Stimulated activated CD8-positive, alpha-beta memory T cell treated with anti-CD3 and anti-CD28 coated beads, Interleukin-4, amount 100 ng/mL, for 48 hours (primary cell): ENCODE results near the gene PDE6D.
"Not testable (repeated sequence)": the region's sequence is repeated elsewhere in the genome, so short reads cannot be mapped to it uniquely, and the experiment has no call there.

ENCODE experiments used
- DNase-seq: peaks from one replicate; pipeline ENCODE4 v3.0.0-alpha.2; 2020

The PDE6D gene

GRCh38 chr2:231718799-231719198, 62.3 kb downstream of the PDE6D start:
- DNase-seq, result no peak

DNA sequence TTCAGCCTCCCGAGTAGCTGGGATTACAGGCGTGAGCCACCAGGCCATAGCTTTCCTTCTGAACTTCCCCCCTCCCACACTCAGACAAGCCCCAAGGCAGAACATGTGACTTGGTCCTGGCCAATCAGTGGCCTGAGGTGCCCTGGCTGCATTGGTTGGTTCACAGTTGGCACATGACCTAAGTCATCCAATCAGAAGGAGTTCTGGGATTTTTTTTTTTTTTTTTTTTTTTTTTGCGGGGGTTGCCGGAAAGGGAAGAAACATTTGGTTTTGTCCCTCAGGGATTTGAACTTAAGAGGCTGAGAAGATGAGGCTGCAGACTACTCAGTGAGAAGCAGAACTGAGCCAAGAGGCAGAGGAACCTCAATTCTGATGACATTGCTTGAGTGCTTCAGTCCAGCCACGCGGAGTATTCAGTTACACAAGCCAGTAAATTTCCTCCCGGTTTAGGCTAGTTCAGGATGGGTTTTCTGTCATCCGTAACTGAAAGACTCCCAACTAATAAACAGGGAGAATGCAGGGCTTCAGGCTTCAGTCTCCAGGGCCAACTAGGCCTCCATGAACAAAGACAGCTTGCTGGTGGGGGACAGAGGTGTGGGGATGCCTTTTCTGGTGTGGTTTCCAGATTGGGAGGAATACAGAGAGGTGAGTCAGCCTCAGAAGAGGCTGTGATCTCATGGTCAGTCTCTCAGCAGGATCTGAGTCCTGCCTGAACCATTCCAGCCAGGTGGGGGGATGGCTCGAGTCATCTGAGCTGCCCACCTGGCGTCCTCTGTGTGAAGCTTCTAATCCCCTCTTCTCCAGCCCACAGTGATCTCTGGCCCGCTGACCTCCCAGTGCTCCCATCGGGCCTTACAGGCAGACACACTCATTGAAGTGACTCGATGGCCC, 63.6 kb downstream of the PDE6D start:
- DNase-seq, result peak; percentile 56

DNA sequence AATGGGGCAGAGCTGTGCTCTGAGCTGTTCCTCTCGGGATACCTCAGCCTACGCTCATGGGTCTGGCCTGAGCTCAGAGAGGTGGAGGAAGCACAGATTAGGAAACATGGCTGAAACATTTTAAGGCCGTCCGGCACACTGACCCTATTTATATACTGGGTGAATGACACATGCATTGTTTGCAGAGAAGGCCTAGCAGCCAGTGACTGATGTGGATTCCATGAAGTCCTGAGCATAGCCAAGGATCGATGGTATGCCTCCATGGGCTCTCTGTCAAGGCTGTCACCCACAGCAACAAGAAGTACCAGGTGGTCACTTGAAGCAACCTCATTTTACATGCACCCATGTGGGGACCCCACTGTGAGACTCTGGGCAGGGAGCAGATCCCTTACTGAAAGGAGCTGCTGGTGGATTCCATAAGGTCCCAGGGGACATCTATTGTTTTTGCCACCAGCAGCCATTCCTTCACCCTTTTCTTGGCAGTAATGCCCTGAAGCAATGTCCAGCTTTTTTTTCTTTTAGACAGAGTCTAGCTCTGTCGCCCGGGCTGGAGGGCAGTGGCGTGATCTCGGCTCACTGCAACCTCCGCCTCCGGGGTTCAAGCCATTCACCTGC, 64.3 kb downstream of the PDE6D start:
- no peak for DNase-seq

GRCh38 chr2:231715988-231716616, 65.0 kb downstream of the PDE6D start:
- no peak for DNase-seq

- DNase-seq, result no peak
Measured at GRCh38 chr2:231715499-231715837, 65.6 kb downstream of the PDE6D start.

DNA sequence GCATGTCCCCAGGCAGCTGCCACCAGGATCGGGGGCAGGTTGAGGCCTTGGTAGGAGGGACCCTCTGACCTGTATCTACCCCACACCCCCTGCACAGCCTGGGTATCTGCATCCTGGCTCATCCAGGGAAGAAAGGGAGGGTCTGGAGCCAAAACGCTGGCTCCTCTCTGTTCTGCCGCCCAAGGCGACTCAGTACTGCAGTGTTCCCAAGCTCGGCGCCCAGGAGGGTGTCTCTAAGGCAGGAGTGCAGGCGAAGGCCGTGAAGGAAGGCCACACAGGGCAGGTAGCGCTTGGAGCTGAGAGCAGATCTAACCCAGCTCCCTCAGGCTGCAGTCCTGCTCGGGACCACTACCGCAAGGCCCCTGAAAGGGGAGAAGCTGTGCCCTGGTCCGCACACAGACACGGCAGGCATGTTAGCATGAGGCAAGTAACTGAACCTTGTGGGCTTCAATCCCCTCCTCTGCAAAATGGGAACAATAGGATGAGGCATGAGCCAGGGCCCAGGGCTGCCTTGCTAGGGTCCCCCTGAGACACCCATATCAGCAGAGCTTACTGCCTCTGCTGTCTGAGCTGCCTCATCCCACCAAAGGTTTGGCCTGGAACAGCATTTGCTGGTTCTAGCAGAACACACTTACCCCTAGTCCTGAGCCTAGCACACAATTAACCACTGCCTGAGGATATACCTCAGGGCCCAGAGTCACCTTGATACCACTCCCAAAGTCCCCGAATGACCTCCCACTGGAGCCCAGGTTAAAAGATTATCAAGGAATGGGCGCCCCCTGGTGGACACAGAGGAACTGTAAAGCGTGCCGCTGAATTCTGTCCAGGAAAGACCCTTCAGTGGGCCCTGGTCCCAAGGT, 66.2 kb downstream of the PDE6D start:
- peak; percentile 95 for DNase-seq

- peak; percentile 96 for DNase-seq
Measured at GRCh38 chr2:231713730-231714638, 67.1 kb downstream of the PDE6D start.

- not testable (repeated sequence) for DNase-seq
Measured at GRCh38 chr2:231713406-231713729, 67.7 kb downstream of the PDE6D start.

DNA sequence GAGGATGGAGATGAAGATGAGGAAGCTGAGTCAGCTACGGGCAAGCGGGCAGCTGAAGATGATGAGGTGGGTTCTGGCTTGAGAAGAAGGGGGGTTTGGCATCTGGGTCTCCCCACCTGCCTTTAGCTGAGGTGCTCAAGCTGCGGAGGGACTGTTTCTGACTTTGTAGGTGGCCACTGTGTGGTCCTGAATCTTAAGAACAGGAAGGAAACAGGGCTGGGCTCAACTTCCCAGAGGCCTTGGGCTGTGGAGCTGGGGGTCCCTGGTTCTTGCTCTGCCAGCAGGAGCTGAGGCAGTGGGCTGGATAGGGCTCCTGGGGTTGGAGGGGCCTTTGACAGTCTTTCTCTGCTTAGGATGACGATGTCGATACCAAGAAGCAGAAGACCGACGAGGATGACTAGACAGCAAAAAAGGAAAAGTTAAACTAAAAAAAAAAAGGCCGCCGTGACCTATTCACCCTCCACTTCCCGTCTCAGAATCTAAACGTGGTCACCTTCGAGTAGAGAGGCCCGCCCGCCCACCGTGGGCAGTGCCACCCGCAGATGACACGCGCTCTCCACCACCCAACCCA, 68.5 kb downstream of the PDE6D start:
- peak; percentile 68 for DNase-seq

DNA sequence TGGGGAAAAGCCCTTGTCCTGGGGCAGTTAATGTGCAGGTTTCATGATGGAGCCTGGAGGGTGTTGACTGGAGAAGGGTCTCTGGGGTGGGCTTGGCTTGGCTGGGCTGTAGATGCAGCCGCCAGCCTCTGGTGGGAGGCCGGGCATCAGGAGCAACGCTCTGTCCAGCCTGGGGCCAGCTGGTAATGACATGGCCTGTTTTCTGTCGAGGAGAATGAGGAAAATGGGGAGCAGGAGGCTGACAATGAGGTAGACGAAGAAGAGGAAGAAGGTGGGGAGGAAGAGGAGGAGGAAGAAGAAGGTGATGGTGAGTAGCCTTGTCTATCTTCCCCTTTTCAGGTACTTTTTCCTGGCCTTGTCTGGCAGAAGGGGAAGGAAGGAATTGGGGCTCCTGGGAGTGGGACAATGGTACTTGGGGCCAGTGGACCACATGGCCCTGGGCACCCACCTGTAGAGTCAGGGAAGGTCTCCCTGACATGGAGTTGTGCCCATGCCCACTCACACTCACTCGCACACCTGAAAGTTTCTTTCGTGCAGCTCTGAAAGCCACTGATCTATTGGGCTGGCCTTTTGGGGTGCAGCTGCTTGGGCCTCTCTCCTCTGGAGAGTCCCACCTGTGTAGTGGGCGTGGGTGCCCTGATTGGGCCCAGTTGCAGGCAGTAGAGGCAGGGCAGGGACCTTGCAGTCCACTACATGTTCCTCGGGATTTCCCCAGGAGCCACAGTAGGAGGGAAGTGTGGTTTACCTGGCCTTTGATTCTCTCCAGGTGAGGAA, 69.2 kb downstream of the PDE6D start:
- no peak for DNase-seq

DNA sequence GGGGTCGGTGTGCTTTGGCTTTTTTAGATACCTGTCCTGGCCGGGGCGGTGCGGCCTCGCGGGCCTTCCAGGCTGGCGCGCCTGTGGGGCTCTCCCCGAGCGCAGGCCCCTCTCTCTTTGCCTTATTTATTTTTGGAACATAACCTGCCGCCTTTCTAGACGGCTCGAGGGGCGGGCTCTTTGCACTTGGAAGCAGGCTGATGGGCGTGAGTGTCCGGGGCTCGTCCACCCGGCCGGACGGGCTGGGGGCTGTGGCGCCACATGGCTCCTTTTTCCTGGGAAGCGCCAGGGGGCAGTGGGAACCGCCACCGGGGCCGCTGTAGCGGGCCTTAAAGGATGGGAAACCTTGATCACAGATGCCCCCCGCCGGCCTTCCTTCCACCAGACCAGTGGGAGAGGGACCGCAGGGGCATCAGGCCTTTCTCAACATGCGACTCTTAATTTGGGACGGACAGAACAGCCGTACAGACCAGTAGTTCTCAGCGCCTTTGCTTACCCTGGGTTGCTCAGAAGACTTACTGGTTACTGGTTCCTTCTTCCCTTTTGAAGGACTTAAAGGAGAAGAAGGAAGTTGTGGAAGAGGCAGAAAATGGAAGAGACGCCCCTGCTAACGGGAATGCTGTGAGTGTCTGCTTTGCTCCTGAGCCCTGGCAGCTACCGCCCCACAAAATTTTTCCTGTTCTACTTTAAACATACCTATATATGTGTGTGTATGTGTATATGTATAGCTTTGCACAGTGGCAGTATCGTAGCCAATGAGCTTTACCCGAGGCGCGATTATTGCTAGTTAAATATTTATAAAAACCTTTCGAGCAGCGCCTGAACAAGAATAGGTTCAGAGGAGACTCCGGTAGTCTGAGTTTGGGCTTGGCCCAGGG, 70.0 kb downstream of the PDE6D start:
- DNase-seq, result no peak

- peak; percentile 91 for DNase-seq
Measured at GRCh38 chr2:231709981-231710798, 70.9 kb downstream of the PDE6D start.

DNA sequence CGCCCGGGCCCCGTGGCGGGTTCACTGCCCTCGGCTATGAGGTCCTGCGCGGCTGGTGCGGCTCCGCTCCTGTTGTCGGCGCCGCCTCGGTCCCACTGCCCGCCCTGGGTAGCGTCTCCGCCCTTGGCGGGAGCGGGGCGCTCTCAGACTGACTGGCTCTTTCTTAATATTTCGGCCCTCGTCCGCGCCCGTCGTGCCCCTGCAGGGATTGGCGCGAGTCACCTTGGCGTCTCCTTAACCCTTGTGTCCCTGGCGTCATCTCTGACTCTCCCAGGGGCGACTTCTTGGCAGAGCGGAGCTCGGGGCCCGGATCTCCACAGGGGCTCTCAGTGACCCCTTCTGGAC, 71.5 kb downstream of the PDE6D start:
- DNase-seq, result peak; percentile 59

- peak; percentile 61 for DNase-seq
Measured at GRCh38 chr2:231708773-231709635, 72.1 kb downstream of the PDE6D start.

DNA sequence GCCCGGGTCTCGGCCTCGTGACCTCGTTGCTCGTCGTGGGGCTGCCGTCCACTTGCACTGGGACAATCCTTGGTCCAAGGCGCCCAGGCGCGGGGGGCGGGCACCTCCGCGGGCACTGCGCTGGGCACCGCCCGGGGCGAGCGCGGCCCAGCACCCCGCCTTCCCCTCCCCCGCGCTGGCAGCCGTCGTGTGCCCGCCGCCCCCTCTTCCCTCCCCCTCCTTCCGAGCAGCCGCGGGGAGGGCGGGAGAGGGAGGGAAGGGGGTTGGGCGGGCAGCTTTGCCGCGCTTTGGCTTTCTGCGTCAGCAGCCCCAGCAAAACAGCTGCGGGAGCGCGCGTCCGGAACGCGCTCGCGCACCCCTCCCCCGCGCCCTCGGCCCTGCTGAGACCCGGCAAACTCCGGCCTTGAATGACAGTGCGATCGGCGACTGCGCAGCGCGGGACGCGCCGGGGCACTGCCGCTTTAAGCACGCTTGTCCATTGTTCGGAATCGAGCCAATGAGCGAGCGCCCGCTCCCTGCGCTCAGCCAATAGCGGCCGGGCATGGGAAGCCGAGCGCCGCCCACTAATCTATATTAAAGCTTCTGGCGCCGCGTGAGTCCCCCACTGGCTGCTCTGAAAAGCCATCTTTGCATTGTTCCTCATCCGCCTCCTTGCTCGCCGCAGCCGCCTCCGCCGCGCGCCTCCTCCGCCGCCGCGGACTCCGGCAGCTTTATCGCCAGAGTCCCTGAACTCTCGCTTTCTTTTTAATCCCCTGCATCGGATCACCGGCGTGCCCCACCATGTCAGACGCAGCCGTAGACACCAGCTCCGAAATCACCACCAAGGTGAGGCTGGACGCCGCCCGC, 72.9 kb downstream of the PDE6D start, which contains the start of gene PTMA:
Gene PTMA (plus strand): TSS at position 599 of the 846 bp plus-strand sequence. CDS start 182 bp downstream, at position 781.
- DNase-seq, result peak; percentile 99

DNA sequence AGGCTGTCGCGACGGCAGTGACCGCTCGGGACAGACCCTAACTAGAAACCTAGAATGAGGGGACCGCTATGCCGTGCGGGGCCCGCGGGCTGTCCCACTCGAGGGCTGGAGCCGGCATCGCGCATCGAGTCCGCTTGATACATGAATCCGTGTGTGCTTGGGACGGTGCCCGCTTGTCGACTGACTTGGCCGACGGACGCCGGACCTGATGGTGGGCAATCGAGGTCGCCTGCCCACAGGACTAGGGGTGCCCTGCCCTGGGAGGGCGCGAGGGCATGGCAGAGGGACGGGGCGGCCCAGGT, 73.5 kb downstream of the PDE6D start:
- DNase-seq, result peak; percentile 71
